GM23338 (cell line): ENCODE data around the gene RAN. TPM values are rescaled to one million over a fixed set of nuclear protein-coding genes. Genes with fewer than 3 reads are reported as not detected.

Experiments used
- ATAC-seq: fragments of 200-7000 bp; cut with Tn5 transposase; 3 replicates; pipeline ENCODE4 v1.9.1; 2020
- DNase-seq: peaks from one replicate; pipeline ENCODE4 v3.0.0-alpha.2; 2015; ENCODE audit warnings: low spot score
- H2AFZ ChIP-seq: fragments of 200-600 bp; sonication (generic); 2 replicates; pipeline ENCODE4 v1.8.0; 2016; ENCODE audit warnings: antibody characterized with exemption, mild to moderate bottlenecking, moderate library complexity
- H3F3A ChIP-seq: fragments of 200-600 bp; sonication (generic); replicated peaks from 2 replicates; pipeline ENCODE4 v1.8.0; 2017; ENCODE audit warnings: antibody characterized with exemption, mixed run types, low read depth
- H3K27ac ChIP-seq: fragments of 200-600 bp; sonication (generic); 2 replicates; pipeline ENCODE4 v1.6.1; 2016; ENCODE audit warnings: low read depth
- H3K27me3 ChIP-seq: fragments of 200-600 bp; sonication (generic); 2 replicates; pipeline ENCODE4 v1.8.0; 2016; ENCODE audit warnings: mild to moderate bottlenecking, mixed run types, moderate library complexity; ENCODE audit not compliant: insufficient read depth
- H3K36me3 ChIP-seq: fragments of 200-600 bp; sonication (generic); 2 replicates; pipeline ENCODE4 v1.8.0; 2016; ENCODE audit warnings: mild to moderate bottlenecking; ENCODE audit not compliant: insufficient read depth
- H3K4me1 ChIP-seq: fragments of 200-600 bp; sonication (generic); 2 replicates; pipeline ENCODE4 v1.8.0; 2016; ENCODE audit warnings: mild to moderate bottlenecking, moderate library complexity; ENCODE audit not compliant: insufficient read depth
- H3K4me2 ChIP-seq: fragments of 200-600 bp; sonication (generic); 2 replicates; pipeline ENCODE4 v1.7.1; 2017; ENCODE audit warnings: mixed run types
- H3K4me3 ChIP-seq: fragments of 200-600 bp; sonication (generic); 2 replicates; pipeline ENCODE4 v1.6.1; 2016; ENCODE audit warnings: mixed run types
- H3K79me2 ChIP-seq: fragments of 200-600 bp; sonication (generic); replicated peaks from 2 replicates; pipeline ENCODE4 v1.8.0; 2017; ENCODE audit warnings: mild to moderate bottlenecking; ENCODE audit not compliant: insufficient read depth
- H3K9me2 ChIP-seq: fragments of 200-600 bp; sonication (generic); 2 replicates; pipeline ENCODE4 v1.8.0; 2017; ENCODE audit not compliant: insufficient read depth
- H4K20me1 ChIP-seq: fragments of 200-600 bp; sonication (generic); replicated peaks from 2 replicates; pipeline ENCODE4 v1.8.0; 2017; ENCODE audit warnings: mild to moderate bottlenecking; ENCODE audit not compliant: insufficient read depth
- H3K27ac Mint-ChIP-seq: 2 replicates; pipeline ENCODE4 v1.8.0; 2020; ENCODE audit warnings: inconsistent platforms, mild to moderate bottlenecking, moderate library complexity, mixed read lengths
- H3K27me3 Mint-ChIP-seq: 3 replicates; pipeline ENCODE4 v1.8.0; 2022; ENCODE audit warnings: low read depth, mild to moderate bottlenecking, moderate library complexity, mixed read lengths, inconsistent platforms; ENCODE audit not compliant: insufficient read depth, poor library complexity
- H3K36me3 Mint-ChIP-seq: 3 replicates; pipeline ENCODE4 v1.8.0; 2021; ENCODE audit warnings: low read depth, mild to moderate bottlenecking, inconsistent platforms, moderate library complexity, mixed read lengths
- H3K4me1 Mint-ChIP-seq: 3 replicates; pipeline ENCODE4 v1.8.0; 2020; ENCODE audit warnings: mild to moderate bottlenecking, inconsistent platforms, mixed read lengths
- H3K4me3 Mint-ChIP-seq: 3 replicates; pipeline ENCODE4 v1.8.0; 2021; ENCODE audit warnings: moderate library complexity, mild to moderate bottlenecking, inconsistent platforms, mixed read lengths
- H3K9me3 Mint-ChIP-seq: 3 replicates; pipeline ENCODE4 v1.8.0; 2020; ENCODE audit warnings: moderate library complexity, mild to moderate bottlenecking, inconsistent platforms, mixed read lengths
- EZH2 ChIP-seq: fragments of 200-600 bp; sonication (generic); IDR thresholded peaks from one replicate; pipeline ENCODE4 v1.8.0; 2017; ENCODE audit warnings: antibody characterized with exemption, mild to moderate bottlenecking, low read depth; ENCODE audit not compliant: unreplicated experiment
- EZH2phosphoT487 ChIP-seq: fragments of 200-600 bp; sonication (generic); IDR thresholded peaks from one replicate; pipeline ENCODE4 v1.8.1; 2018; ENCODE audit warnings: antibody characterized with exemption; ENCODE audit not compliant: unreplicated experiment
- JUNB ChIP-seq: IDR thresholded peaks from one replicate; pipeline ENCODE4 v1.6.1; 2016; ENCODE audit warnings: antibody characterized with exemption; ENCODE audit not compliant: unreplicated experiment
- NANOG ChIP-seq: IDR thresholded peaks from 2 replicates; pipeline ENCODE4 v1.6.1; 2016; ENCODE audit warnings: antibody characterized with exemption, borderline replicate concordance
- POLR2AphosphoS5 ChIP-seq: IDR thresholded peaks from 2 replicates; pipeline ENCODE4 v1.6.1; 2016; ENCODE audit warnings: antibody characterized with exemption, low read depth
- STAT1 ChIP-seq: IDR thresholded peaks from one replicate; pipeline ENCODE4 v1.6.1; 2016; ENCODE audit warnings: antibody characterized with exemption; ENCODE audit not compliant: unreplicated experiment
- ZNF114 ChIP-seq: fragments of 250-450 bp; sonication (Bioruptor Pico); IDR thresholded peaks from 2 replicates; pipeline ENCODE4 v1.5.0; 2020; ENCODE audit warnings: mild to moderate bottlenecking, moderate library complexity
- ZNF331 ChIP-seq: fragments of 250-450 bp; sonication (Bioruptor Pico); IDR thresholded peaks from 2 replicates; pipeline ENCODE4 v1.5.0; 2020; ENCODE audit warnings: low read depth, mild to moderate bottlenecking, moderate library complexity
- polyA plus RNA-seq: library from polyadenylated mRNA; unstranded; fragments of >200 nt; fragmentation: Nextera tagmentation; extraction: Ambion mirVana; gene quantifications from 2 replicates; pipeline ENCODE4 v1.2.1, GENCODE V29; 2016
- total RNA-seq: library from RNA; depleted of rRNA; stranded (reverse); fragments of >200 nt; shearing (Covaris generic); gene quantifications from 2 replicates; pipeline ENCODE4 v1.2.3, GENCODE V29; 2014
- TF ChIP-seq, protein P1 (sequence below): IDR thresholded peaks from one replicate; pipeline ENCODE4 v1.6.1; 2018; ENCODE audit warnings: antibody characterized with exemption; ENCODE audit not compliant: unreplicated experiment
- TF ChIP-seq, protein P2 (sequence below), 2 experiments: fragments of 200-600 bp in 1 of 2; sonication (generic) in 1 of 2; conservative IDR thresholded peaks; 2 replicates each; pipeline versions ENCODE4 v1.5.1 to v1.6.1; 2016 to 2017; ENCODE audit warnings: antibody characterized with exemption in 2 of 2, low read depth in 2 of 2, mild to moderate bottlenecking in 2 of 2, moderate library complexity in 1 of 2

Gene RAN
- total and polyA plus RNA-seq, 2 experiments from 2014 or later = 976 to 2,289 TPM

DNA sequence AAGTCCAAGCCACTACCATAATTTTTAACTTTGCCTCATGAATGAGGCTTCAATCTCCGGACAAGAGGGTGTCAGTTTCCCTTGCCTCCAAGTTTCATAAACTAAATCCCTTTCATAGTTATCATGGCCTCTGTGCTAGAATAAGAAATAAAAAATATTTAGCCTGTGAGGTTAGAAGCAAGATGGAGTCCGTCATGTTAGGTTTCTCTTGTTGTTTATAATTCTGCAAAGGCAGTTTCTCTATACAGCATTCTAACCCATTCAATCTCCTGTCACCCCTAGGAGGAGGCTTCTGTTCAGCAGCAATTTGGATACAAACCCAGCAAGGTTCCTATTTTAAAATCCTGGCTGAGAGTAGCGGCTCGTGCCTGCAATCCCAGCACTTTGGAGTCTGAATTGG lies 15.8 kb upstream of the RAN start:
- no peak for ATAC-seq

DNA sequence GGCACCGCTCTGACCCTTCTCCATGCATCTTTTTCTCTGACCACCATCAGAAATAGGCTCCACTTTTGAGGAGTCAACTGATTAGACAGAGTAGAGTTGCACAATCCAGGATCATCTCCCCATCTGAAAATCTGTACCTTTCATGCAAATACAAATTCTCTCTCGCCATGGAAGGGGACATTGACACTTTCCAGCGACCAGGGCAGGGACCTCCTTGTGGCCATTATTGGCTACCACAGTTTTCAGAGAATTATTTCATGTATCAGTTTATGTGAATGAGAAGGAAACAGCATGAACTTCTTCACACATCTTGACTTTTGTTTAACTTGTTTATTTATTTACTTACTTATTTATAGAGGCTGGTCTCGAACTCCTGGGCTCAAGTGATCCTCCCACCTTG lies 13.8 kb upstream of the RAN start:
- Histone ChIP-seq H3K4me3 (no peak overlapping the region), H3K4me1 (peaks cover 10% of the 10 kb centered on the region), H3K36me3 (no peaks in the 10 kb centered on the region; the same call in 1 of the 2 replicates), H3F3A (peaks cover 6% of the 10 kb centered on the region; the same call in 1 of the 2 replicates), H4K20me1 (no peaks in the 10 kb centered on the region), H3K9me2 (no peaks in the 10 kb centered on the region), H3K79me2 (no peaks in the 10 kb centered on the region), H3K27me3 (no peaks in the 10 kb centered on the region), H2AFZ (no peak overlapping the region), H3K27ac (no peak overlapping the region), H3K4me2 (no peak overlapping the region)
- Mint-ChIP-seq H3K27me3 (peaks cover 16% of the 10 kb centered on the region), H3K9me3 (peaks cover 36% of the 10 kb centered on the region), H3K4me1 (peaks cover 14% of the 10 kb centered on the region), H3K4me3 (no peak overlapping the region), H3K36me3 (peaks cover 20% of the 10 kb centered on the region), H3K27ac (no peak overlapping the region)
- ATAC-seq (no peak), DNase-seq (no peak)
- TF ChIP-seq STAT1 = no peak
- TF ChIP-seq EZH2phosphoT487 = no peak
- TF ChIP-seq, protein P1, sequence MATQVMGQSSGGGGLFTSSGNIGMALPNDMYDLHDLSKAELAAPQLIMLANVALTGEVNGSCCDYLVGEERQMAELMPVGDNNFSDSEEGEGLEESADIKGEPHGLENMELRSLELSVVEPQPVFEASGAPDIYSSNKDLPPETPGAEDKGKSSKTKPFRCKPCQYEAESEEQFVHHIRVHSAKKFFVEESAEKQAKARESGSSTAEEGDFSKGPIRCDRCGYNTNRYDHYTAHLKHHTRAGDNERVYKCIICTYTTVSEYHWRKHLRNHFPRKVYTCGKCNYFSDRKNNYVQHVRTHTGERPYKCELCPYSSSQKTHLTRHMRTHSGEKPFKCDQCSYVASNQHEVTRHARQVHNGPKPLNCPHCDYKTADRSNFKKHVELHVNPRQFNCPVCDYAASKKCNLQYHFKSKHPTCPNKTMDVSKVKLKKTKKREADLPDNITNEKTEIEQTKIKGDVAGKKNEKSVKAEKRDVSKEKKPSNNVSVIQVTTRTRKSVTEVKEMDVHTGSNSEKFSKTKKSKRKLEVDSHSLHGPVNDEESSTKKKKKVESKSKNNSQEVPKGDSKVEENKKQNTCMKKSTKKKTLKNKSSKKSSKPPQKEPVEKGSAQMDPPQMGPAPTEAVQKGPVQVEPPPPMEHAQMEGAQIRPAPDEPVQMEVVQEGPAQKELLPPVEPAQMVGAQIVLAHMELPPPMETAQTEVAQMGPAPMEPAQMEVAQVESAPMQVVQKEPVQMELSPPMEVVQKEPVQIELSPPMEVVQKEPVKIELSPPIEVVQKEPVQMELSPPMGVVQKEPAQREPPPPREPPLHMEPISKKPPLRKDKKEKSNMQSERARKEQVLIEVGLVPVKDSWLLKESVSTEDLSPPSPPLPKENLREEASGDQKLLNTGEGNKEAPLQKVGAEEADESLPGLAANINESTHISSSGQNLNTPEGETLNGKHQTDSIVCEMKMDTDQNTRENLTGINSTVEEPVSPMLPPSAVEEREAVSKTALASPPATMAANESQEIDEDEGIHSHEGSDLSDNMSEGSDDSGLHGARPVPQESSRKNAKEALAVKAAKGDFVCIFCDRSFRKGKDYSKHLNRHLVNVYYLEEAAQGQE = no peak
- TF ChIP-seq, protein P2, sequence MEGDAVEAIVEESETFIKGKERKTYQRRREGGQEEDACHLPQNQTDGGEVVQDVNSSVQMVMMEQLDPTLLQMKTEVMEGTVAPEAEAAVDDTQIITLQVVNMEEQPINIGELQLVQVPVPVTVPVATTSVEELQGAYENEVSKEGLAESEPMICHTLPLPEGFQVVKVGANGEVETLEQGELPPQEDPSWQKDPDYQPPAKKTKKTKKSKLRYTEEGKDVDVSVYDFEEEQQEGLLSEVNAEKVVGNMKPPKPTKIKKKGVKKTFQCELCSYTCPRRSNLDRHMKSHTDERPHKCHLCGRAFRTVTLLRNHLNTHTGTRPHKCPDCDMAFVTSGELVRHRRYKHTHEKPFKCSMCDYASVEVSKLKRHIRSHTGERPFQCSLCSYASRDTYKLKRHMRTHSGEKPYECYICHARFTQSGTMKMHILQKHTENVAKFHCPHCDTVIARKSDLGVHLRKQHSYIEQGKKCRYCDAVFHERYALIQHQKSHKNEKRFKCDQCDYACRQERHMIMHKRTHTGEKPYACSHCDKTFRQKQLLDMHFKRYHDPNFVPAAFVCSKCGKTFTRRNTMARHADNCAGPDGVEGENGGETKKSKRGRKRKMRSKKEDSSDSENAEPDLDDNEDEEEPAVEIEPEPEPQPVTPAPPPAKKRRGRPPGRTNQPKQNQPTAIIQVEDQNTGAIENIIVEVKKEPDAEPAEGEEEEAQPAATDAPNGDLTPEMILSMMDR (conservative IDR thresholded peaks at IDR 0.05; ENCODE audit: low read depth in 2 of 2) = peak; percentile 13 to 47; a peak in 2 of 4 replicates

More for the DNA sequence above, 15.8 kb upstream of the RAN start:
- Mint-ChIP-seq H3K27ac (no peak overlapping the region), H3K36me3 (peaks cover 16% of the 10 kb centered on the region), H3K9me3 (peaks cover 25% of the 10 kb centered on the region), H3K4me1 (peaks cover 19% of the 10 kb centered on the region), H3K27me3 (peaks cover 21% of the 10 kb centered on the region), H3K4me3 (no peak overlapping the region)
- Histone ChIP-seq H3F3A (peaks cover 6% of the 10 kb centered on the region; the same call in 1 of the 2 replicates), H3K4me2 (no peak overlapping the region), H3K36me3 (no peaks in the 10 kb centered on the region), H2AFZ (no peak overlapping the region), H3K9me2 (no peaks in the 10 kb centered on the region), H3K4me3 (no peak overlapping the region), H3K79me2 (no peaks in the 10 kb centered on the region), H4K20me1 (no peaks in the 10 kb centered on the region), H3K27ac (no peak overlapping the region), H3K4me1 (peaks cover 10% of the 10 kb centered on the region), H3K27me3 (no peaks in the 10 kb centered on the region)
- TF ChIP-seq ZNF331 (no peak), POLR2AphosphoS5 (no peak), ZNF114 (no peak), EZH2 (no peak), JUNB (no peak), NANOG (no peak)
- DNase-seq = no peak
